GM18861 (cell line): Measurements from ENCODE around the gene SATB1.

ENCODE experiments used
- ATAC-seq: cut with Tn5 transposase; IDR thresholded peaks from one replicate; pipeline ENCODE4 v1.9.1; 2021; ENCODE audit not compliant: unreplicated experiment

The SATB1 gene

GRCh38 chr3:18432752-18433151 lies 7.6 kb upstream of the SATB1 start:
- ATAC-seq, result no peak

DNA sequence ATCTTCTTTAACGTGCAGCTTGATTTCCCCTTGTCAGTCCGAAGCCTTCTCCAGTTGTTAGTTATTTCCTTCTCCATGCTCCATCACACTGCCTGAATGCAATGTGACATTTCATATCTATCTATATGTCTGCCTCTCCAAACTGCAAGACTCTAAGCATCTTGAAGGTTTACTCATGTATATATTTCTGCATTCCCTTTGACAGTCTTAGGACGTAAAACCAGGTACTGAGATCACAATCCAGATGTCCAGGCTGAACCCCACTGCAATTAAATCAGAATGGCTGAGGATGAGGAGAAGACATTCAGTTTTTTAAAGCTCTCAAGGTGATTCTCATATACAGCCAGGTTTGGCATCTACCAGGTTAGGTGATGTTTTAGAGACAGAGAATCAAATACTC lies 6.1 kb upstream of the SATB1 start:
- ATAC-seq, result no peak

DNA sequence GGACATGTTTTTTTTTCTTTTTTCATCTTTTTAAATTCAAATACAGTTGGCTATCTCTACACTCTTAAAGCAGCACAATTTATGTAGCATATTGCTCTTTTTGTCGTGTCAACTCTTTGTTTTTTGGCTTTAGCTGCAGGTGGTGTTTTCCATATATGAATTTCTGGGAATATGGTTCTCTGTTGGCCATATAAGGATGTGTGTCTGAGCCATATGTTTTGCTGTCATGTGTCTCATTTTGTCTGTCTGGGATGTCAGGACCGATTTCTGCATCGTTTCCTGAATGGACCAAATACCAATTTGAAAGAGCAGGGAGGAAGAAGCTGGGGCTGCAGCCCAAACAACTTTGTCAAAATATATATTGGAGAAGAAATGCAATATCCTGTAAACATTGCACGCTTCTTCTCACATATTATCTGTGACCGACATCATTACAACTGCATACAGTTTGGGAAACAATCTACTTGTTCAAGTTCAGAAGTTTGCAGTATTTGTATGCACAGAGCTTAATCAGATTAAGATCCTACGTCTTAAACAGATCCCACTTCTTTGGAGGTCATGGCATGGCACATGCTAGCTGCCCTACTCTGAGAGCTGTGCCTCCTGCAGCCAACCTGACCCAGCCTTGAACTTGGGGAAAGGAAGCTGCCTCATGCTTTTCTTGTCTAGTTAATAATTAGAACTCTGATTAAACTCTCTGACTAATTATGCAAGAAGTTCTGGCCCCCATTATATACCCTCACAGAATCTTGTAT lies 4.0 kb upstream of the SATB1 start:
- ATAC-seq, result no peak

GRCh38 chr3:18428036-18428435 lies 2.9 kb upstream of the SATB1 start:
- ATAC-seq, result no peak

DNA sequence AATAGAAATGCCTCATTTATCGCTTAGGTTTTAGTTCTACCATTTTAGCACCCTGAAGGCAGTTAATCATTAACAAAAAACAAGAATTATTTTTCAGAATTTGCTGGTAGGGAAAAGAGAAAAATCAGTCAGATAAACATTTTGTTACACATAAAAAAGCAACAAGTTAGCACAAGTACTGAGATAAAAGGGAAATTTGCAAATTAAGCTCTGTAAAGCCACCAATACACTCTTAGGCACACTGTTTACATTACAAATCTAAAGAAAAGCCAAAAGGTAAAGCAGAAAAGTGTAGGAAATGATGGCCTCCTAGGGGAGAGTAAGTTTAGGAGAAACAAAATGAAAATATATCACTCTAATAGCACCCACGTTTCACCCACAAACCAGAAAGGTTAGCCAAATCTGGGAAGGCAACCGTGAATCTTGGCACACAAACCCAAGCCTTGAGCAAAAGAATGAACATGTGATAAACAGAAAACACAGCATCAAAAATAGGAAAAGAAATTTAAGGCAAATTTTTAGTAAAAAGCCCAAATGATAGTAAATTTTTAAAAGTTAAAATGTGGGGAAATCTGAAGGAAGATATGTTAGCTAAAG lies 1.6 kb upstream of the SATB1 start:
- no peak for ATAC-seq

DNA sequence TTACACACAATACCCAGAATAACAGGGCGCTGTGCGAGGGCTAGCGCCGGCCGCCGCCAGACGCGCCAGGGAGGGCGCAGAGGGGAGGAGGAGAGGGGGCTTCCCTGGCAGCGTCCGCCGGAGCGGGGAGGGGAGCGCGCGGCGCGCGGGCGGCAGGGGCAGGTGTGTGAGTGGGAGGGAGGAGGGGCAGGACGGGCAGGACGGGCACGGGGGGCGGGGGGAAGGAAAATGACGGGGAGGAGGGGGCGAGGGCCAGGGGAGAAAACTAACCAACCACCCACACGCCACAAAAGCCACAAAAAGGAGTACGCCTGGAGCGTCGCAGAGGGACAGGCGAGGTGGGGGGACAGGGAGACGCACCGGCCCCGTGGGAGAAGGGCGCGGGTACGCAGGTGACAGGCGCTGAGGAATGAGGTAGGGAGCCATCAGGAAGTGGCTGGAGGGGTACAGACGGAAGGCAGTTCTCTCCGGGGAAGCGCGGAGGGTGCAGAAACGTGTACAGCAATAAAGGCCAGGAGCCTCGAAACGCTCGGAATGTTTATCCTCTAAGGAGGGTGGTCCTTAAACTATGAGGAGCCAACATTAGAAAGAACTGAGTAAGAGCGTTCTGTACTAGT lies 610 bp upstream of the SATB1 start:
- ATAC-seq, result no peak

DNA sequence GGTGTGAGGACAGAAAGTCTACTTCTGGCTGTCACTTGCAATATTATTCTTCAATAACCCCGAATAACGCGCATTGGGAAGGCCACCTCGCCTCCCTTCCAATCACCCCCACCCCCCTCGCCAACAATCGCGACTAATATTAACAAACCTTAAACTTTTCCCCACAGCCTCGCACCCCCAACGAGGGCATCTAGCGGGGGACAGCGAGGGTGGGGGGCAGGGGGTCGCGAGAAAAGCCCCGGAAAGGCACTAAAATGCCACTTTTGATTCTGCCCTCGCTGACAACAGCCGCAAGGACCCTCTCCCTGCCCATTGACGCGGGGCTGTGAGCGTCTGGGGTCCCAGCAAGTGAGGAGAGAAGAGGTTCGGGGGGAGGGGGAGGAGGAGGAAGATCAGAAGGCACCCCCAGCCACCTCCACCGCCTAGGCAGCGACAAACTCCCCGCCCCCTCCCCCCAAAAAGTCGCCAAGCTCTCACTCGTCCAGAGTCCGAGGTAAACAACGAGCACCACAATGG lies 868 bp downstream of the SATB1 start:
- no peak for ATAC-seq

GRCh38 chr3:18423401-18424212 lies 1.5 kb downstream of the SATB1 start:
- ATAC-seq, result peak; percentile 93

DNA sequence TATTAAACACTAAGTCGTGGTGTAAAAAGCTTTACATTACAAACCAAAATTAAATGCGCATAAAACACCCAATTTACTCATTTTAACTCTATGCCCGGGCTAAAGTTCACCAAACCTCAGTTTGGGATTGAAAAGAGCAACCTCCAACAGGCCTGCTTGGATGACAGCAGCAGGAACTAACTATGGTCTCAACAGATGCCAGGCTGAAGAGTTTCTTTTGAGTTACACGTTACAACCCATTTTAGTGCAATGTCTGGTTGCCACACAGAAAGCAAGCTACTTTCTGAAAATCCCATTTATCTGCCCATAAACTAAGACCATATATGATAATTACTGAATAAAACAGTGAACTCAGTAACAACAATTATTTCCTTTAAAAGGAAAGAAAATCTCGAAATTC lies 2.2 kb downstream of the SATB1 start:
- ATAC-seq, result no peak

DNA sequence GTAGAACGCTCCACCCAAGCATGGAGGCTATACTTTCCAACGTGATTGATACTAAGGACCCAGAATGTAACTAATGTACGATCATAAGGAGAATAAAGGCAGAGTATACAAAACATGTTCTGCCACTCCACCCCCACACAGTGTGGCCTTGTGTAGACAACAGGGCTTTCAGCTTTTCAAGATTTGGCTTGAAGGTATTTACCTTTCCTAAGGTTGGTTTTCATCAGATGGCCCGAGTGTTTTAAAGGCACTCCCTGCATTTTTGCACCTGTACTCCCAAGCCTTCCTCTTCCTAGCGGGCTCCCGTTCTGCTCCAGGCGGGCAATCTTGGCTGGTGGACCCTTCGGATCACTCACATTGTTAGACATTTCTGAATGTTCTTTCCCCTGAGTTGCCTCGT lies 4.6 kb downstream of the SATB1 start:
- no peak for ATAC-seq

DNA sequence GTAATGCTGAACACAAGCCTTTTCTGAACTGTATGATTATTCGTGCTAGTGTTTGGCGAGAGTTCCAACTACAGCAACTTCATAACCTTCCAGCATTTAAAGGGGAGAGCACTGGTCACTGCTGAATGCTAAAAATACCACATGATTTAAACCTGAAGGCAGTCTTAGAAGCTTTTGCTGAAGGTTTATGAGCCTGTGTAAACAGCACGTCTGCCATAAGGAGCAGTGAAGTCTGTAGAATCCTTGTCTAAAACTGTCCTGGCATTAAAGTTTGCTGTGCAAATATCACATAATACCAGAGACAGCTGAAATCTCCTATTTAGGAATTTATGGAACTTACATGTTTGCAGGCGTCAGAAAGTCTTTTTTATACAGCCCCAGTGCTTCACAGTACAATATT lies 5.9 kb downstream of the SATB1 start:
- no peak for ATAC-seq

- no peak for ATAC-seq
Measured at GRCh38 chr3:18417904-18418572, 7.1 kb downstream of the SATB1 start.

DNA sequence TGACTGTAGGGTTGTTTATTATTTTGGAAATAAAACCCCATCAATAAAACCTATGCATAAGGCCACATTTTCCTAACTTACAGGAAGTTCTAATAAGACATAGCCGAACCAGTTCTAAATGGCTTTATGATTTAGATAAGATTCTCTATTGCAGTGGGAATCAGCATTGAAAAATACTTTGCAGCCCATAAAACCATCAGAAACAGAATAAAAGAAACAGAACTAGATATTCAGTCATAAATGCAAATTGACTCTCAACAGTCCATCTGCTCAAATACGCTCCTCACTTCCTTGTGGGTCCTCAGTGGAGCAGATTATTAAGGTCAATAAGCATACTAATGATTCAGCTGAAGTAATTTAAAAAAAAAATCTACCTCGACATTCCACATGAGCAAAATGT lies 8.8 kb downstream of the SATB1 start:
- no peak for ATAC-seq

- no peak for ATAC-seq
Measured at GRCh38 chr3:18415839-18416238, 9.3 kb downstream of the SATB1 start.

- no peak for ATAC-seq
Measured at GRCh38 chr3:18415167-18415566, 10.0 kb downstream of the SATB1 start.

DNA sequence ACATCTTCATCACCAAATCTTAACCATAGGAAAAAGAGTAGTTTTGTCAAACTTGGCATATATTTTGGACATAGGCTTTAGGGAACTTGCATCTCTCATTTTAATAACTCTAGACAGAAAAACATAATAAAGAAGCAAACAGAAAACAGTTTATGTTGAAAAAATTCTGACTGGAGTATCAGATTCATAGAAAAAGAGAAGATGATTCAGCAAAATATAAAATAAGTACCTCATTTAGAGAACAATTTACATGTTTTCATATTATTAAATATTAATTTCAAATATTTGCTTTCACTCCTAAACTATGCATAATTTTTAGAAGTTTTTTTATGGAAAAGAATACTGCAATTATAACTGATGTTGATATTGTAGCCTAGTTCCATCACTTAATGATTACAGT lies 12.5 kb downstream of the SATB1 start:
- ATAC-seq, result no peak

DNA sequence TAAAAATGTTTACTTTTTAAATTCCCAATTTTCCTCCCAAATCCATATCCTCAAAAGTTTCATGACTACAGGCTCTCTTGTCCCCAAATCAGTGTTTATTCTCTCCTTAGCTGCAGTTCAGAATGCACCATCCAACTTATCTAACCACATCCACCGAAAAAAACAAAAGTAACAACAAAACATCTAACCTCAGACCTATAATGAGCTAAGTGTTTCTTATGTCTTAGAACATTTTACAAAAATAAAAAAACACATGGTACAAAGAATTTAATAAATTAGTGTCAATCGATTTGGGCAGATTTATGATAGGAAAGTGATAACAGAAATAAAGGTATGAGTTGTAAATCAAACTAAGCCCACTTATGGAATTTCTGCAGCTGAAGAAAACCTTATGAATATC lies 13.6 kb downstream of the SATB1 start:
- ATAC-seq, result no peak

DNA sequence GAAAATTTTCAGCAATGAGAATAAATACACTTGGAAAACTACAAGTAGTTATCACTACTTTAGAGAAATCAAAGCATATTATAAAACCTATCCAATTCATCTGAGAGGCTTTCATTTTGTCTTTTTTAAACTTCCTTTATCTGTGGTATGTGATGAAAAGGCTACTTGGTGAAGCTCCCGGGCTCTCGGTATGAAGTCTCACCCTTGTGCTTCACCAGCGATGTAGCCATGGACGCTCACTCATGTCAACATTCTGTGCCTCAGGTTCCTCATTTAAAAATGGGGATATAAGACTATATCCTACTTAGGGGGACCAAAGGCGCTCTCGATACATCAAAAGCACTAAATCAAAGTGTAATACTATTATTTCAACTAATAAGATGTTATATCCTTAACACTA lies 14.9 kb downstream of the SATB1 start:
- ATAC-seq, result no peak

DNA sequence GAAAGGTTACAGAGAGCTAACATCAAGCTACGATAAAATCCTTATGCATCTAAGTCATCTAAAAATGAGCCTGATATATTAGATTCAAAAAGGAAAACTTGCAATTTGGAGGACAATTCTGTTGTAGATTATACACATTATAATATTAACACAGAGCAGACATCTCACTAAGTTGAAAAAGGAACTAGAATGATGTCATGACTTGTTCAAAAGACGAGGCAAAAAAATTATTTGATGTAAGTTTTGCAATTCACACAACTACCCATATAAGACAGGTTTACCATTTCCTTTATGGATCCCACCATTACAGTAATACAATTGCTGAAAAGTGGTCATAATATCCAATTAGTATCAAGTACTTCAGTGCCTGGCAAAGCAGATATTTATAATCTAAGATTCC lies 15.9 kb downstream of the SATB1 start:
- no peak for ATAC-seq

DNA sequence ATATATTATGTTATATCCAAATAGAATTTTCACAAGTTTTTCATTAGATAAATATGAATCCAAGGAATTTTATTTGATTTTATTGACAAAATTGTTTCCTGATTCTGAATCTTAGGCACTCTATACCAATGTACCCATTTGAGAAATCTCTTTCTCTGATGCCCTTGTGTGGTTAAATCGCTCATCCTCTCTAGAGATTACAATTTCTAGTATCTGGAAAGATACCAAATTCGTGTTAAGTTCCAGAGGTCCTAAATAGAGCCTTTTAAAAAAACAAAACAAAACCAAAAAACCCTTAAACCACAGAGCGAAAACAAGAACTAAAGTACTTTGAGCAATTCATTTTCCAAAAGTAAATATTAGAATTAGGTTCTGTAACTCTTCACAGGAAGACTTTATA lies 20.0 kb downstream of the SATB1 start:
- ATAC-seq, result no peak

GRCh38 chr3:18403061-18403460 lies 22.1 kb downstream of the SATB1 start:
- no peak for ATAC-seq
